Urothelium cell line (cell line): ENCODE results near the gene SPAG17.
"Not testable (repeated sequence)": the region's sequence is repeated elsewhere in the genome, so short reads cannot be mapped to it uniquely, and the experiment has no call there.

Source experiments
- DNase-seq: peaks from one replicate; pipeline ENCODE4 v3.0.0; 2011; ENCODE audit warnings: low spot score, mixed read lengths
- FAIRE-seq: peaks from 2 replicates; lab custom pipeline; 2011; peaks lifted over from hg19 to GRCh38; lab: Jason Lieb, UNC

SPAG17 gene

DNA sequence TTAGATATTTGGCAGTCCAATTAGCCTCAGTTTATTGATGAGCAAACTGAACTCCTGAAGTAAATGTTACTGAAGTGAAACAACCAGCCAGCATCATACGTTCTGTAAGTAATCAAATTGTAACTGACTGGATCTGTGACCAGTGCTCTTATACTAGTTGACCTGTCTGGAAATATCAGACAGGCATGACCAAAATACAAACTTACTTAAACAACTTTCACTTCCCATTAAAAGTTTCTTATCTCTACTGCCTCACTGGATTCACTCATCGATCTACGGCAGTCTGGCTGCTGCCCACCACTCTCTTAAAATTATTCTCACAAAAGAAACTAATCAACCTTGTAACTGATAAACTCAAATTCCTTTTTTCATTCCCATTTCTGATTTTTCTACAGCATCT is 199.1 kb downstream of the SPAG17 start:
- FAIRE-seq = no peak
- DNase-seq = no peak

DNA sequence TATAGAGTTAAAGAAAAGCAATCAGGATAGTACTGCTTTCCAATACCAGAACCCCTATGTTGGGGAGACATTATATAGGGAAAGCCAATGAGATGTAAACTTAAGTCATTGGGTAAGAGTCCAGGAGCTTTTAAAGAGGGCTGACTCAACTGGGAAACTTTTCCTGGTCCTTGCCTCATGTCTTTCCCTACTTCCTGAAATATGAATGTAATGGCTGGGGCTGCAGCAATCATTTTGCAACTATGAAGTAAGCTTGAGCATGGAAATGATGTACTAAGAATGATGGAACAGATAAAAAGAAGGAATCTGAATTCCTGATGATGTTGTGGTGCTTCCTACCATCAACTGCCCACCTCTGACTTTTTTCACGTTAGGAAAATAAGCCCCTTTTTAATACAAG is 199.8 kb downstream of the SPAG17 start:
- no peak for FAIRE-seq
- no peak for DNase-seq

DNA sequence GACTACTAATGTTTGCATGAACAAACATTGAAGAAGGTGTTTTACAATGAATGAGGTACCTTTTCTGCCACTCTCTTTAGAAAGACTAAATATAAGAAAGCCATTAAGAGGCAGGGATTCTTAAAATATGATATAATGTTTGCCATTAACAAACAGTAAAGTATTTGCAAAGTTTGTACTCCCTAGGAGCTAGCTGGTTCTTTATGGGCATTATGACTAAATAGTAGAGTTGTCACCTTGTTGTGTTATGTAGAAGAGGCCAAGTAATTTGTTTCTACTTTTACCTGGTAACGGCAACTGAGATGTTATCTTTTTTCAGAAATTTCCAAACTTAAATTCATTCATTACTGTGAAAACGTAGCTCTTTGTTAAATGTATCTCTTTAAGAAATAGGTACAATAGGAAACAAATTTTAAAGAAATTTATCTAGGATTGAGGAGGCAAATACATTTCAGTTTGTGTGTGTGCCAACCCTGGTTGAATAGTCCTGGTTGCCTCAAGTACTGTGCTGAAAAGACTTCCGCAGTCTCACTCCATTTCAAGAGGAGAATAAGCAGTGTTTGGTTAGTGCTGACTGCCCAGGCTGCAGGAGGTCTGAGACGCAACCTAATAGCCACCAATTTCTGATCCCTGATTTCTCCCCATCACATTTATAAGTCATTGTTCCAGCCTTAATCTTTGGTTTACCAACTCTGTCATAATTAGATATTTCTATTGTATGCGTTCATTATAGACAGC is 203.4 kb downstream of the SPAG17 start:
- DNase-seq (no peak), FAIRE-seq (no peak)

DNA sequence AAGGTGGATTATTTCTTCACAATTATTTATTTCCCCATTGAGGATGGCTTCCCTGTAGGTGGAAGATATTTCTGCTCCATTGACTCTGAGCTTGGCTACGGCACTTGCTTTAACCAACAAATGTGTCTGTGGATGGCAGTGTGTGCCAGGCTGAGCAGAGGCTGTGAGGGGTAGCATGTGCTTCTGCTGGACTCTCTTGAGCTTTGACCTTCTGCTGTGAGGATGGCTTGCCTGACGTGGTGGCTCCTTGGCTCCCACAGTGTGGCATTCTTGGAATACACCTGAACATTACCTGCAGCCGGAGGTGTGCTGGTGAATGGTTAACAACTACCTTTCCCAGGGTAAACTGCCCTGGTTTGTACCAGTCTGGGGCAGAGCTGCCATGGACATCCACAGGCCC is 208.6 kb downstream of the SPAG17 start:
- no peak for DNase-seq
- no peak for FAIRE-seq

DNA sequence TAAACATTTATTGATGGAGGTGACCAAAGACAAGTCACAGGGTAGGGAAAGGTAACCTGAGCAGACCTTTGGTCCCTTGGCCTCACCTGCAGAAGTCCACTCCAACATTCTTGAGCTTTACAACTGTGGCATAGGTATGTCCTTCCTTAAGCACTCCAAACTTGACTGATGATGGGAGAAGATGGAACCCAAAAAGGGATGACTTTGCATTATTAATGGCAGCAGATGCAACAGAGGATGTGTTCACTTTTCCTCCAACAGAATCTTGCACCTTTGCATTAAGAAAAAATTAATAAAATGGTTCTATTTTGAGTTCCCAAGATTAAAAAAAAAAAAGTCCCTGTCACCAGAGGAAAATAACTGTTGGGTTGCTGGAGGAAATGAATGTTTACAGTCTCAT is 213.3 kb downstream of the SPAG17 start:
- DNase-seq = no peak
- no peak for FAIRE-seq

DNA sequence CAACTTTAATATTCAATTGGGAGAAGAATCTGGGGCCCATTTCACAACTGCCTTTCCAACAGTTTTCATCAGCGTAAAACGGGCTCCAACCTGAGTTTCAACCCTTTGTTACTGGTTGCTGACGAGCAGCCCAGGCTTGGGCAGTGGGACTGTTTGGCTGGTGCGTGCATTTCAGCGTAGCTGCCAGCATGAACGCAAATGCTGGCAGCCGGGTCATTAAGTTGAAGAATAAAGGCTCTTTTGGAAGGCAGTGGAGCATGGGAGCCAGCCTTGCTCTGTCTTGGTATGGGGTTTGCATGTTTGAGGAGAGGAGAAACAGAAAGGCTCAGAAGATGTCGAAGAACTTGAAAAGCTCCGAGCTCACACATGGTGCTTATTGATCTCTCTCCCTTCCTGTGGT is 214.8 kb downstream of the SPAG17 start:
- DNase-seq (no peak), FAIRE-seq (no peak)

DNA sequence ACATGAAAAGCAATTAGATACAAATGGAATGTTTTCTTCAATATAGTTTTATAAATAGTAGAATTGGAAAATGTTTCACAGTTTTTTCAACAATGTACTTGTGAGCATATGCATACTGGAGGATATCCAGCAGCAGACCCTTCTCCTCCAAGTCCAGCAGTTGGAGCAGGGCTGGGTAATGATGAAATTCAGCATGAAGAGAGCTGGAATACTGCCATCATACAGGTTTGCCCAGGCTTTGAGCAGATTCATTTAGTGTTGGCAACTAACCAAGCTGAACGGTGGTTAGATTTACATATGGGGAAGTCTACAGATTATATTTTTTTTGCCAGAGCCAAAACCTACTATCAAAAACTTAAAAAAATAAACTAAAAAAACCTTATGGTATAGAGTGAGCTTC is 217.1 kb downstream of the SPAG17 start:
- DNase-seq = no peak
- FAIRE-seq = no peak

DNA sequence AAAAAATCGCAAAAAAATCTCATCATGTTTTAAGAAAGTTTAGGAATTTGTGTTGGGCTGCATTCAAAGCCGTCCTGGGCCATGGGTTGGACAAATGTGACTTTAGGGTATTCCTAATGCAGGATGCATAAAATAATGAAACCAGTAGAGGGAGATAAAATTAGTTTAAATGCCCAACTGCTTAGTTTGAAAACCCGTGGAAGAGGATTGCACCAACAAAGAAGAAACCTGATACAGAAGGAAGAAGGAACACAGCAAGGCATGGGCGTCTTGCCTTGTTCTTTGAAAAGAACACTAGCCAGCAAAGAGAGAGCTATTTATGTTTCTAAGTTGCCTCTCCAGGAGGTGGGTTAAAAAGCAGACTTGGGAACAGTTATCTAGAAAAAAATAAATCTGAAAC is 217.6 kb downstream of the SPAG17 start:
- DNase-seq (peak; percentile 19), FAIRE-seq (no peak)

DNA sequence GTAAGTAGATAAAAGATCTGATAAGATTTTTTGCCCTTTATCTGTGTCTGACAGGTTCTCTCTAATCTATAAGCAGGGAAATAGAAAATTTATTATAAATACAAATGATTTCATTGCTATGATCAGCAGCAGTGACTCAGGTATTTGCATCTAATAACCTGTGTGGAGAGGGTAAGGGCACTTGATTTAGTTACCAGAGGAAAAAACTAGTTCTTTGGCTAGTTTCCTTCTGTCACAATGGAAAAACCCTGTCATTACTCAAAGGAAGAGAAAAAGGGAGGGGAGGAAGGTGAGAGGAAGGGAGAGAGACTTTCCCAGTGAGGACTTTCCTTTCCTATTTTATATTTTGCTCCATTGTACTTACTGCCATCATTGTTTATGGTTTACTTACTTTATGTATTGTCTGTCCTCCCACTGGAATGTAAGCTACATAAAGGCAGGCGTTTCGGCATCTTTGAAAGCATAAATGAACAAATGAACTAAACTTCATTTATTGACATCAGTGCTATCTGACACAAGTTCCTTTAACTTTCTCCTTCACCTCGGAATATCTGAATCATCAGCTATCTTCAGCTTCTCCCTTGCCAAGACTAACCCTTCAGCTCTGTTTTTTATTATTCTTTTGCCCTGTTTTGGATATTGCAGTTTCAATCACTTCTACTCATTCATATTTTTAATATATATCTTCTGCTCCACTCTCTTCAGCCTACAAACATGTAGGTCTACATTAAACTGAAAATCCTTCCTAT is 220.6 kb downstream of the SPAG17 start:
- DNase-seq (no peak), FAIRE-seq (no peak)

DNA sequence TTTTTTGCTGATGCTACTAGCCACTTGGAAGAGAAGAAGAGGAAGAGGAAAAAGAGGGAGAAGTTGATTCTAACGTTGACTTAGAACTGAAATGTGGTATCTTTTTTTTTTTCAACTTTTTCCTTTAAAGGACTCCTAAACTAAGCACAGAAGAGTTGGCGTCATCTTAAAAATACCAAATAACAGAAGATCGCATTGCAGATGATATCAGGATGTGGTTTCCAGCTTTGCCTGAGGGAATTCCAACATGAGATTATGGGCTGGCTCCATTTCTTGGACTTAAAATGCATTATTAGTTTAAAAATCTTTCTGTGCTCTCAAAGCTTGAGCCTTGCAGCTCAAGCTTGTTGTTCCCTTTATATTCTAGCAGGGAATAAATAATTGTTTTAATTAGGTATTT is 225.7 kb downstream of the SPAG17 start:
- FAIRE-seq (no peak), DNase-seq (no peak)

DNA sequence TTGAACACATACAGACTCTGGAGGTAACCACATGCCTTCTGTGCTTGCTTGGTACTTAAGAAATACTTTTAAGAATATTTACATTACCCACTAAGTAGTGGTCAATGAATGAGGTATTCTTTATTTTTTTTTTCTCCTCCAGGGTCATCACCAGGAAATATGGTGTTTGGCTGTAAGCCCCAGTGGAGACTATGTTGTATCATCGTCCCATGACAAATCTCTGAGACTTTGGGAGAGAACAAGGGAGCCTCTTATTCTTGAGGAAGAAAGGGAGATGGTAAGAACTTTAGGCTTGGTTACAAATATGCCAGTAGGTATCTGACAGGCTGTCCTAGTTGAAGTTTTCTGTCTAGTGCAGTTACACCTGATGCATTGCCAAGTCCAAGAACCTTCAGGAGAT is 232.6 kb downstream of the SPAG17 start:
- FAIRE-seq (no peak), DNase-seq (no peak)

DNA sequence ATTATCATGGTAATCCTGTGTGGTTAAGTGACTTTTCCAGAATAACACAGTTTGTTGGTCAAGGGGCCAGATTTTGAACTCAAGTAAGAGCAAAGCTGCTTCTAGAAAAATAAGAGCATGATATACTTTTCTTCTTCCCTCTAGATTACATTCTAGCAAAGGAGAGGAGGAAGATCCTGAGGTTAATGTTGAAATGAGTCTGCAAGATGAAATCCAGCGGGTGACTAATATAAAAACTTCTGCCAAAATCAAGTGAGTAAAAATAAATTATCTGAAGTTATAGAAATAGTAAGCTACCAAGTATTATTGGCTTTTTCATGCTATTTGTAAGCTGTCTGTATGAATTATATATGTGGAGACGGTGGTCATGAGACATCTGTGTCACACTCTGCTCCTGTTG is 242.7 kb downstream of the SPAG17 start:
- FAIRE-seq (no peak), DNase-seq (no peak)

DNA sequence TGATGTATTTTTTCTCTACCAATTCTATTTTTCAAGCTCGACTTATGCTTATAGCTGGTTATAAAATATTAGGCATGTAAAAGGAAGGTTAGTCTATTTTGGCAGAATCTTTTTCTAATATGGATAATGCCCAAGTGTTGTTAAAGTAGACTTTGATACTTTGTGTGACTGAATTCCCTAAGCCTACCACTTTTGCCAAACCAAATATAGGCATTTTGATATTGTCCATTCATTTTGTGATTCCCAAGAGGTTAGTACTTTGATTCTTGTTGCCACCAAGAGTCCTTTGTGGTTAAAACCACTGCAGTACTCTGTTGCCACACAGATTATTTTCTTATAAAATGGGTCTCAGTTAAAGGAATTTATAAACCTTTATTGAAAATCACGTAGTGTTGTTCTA is 251.3 kb downstream of the SPAG17 start:
- FAIRE-seq = no peak
- no peak for DNase-seq

DNA sequence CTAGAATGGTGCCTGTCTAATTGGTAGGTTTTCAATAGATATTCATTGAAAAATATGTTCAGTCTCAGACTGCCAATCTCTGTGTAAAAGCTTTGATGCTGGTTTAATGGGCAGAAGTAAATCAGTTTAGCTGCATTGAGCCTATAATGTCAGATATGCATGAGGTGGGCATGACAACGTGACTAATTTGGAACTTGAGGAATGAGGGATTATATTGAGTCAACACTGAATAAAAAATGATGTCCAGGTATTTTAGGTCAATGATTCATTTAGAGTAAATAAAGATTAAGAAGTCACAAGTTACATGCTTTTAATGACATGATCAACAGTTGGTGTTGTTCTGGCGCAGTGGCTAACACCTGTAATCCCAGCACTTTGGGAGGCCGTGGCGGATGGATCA is 252.5 kb downstream of the SPAG17 start:
- DNase-seq (no peak), FAIRE-seq (no peak)

DNA sequence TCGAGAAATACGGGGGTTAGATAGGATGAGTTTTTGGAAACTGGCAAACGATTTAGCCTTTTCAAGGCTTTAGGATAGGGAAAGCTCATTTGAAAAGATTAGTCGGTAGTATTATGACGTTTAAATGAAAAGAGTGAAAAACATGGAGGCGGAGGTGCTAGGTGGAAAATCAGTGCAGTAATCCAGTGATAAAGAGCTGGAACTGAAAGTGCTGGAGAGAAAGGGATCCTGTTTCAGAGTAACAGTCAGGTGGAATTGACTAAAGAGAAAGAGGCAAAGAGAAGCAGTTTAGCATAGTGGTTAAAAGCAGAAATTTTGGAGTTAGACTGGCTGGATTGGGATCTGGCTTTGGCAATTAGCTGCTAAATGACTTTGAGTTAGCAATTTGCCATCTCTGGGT is 254.5 kb downstream of the SPAG17 start:
- FAIRE-seq (no peak), DNase-seq (no peak)

DNA sequence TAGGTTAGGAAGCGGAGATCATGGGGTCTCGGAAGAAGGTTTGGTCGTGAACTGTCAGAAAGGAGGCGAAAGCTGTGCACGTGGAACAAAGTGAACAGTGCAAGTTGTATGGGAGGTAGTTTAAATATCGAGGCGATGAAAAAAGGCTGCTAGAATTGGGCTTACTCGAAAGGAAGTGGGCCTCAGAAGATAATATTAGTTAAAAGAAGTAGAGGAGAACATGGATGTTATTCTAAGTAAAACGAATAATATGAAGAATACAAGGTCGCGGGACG is 254.9 kb downstream of the SPAG17 start:
- DNase-seq (no peak), FAIRE-seq (no peak)

DNA sequence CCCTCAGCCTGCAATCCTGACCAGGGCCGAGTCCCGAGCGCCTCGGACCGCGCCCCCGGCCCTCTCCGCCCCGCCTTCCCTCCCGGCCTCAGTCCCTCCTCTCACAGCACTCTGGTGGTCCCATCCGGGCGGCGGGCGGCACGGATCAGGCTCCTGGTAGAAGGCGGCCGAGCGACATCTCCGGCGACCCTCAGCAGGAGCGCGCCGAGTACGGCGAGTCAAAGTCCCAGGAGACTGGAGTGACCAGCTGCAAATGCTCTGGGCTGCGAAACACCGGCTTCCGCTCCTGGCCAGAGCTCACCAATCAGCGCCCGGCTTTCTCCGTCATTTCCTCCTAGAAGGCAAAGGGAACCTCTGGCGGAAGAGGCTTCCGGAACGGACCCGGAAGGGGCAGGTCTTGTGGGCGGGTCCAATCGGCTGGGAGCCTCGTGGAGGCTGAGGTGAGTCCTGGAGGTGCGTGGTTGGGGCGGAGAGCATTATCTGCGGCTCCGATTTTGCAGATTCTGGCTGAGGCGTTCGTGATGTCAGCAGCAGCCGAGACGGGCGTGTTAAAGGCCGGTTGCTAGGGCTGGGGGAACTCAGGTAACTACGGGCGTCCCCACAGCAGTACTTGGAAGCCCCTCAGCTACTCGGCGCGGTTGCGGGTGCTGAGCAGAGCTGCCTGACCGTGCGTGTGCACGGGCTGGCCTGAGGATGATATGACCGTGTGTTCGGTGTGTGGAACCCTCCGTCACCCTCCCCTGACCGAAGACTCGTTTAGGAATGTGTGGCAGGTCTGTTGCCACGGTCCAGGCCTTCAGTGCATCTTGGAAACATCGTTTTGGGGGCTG is 255.5 kb downstream of the SPAG17 start, which contains the start of the genes GDAP2 and WDR3:
Gene GDAP2, minus strand, starts transcription at position 279 of the 830 bp plus-strand sequence. CDS start 9,264 bp downstream, outside the sequence.
Gene WDR3, plus strand, starts transcription at position 397 of the 830 bp plus-strand sequence. CDS start 3,581 bp downstream, outside the sequence.
- FAIRE-seq (peak; percentile 58), DNase-seq (peak; percentile 97)

DNA sequence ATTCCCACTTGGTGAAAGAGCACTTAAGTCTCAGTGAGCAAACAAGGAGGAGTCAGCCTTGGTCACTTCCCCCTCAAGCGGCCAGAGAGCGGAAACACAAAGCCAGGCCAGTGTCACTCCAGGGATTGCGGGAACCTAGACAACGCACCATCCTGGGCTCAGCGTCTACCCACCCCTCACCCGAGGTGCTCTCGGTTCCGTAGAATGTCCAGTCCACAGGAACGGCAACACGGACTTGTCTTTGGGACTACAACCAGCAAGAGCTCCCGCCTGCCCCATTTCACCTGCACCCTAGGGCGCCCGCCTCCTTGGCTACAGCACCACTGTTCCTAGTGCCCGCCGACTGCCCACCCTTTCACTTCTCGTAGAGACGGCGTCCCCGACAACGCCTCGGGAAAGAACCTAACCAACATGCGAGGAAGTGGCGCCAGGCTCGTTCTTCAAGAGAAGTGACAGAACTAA is 256.1 kb downstream of the SPAG17 start:
- no peak for FAIRE-seq
- peak; percentile 63 for DNase-seq

DNA sequence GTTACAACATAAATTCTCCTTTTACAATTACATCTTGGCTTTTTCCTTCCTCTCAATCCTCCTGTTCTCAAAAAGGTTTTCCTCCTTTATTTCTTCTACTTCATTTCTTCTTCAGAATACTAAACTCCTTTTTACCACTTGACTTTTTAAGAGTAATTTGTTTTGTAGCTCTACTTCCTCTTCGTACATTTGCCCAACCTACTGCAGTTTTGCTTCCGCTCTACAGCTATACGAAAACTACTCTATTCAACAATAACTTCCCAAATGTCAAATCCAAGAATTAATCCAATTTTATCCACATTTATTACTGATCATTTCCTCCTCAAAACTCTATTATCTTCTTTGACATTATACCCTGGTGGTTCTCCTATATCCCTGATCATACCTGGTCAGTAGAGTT is 259.0 kb downstream of the SPAG17 start:
- DNase-seq (no peak), FAIRE-seq (no peak)

DNA sequence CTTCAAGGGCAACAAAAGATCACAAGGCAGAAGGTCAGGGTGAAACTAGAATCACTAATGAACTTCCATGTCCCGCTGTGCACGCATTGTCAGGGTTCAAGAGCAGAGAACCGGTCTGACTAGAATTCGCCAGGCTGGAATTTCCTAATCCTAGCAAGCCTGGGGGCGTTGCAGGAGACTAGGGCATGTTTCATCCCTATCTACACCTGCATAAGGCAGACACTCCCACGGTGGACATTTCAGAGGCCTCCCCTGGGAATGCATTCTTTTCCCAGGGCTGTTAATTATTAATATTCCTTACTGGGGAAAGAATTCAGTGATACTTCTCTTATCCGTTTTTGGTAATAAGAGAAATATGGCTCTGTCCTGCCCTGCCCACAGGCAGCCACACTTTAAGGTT is 262.3 kb downstream of the SPAG17 start:
- FAIRE-seq, DNase-seq: not testable (repeated sequence)

DNA sequence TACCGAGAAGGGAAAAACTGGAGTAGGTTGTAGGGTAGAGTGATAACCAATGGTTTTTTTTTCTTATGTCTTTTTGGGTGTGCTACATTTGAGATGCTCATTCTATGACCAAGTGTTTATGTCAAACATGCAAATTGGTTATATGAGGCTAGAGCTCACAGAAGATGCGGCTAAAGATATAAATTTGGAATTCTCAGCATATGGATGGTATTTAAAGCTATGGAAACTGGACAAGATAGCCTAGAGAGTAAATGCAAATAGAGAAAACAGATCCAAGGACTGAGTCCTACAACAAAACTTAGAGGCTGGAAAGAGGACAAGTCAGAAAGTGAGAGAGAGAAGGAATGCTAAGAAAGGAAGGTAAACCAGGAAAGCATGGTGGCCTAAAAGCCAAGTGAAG is 263.0 kb downstream of the SPAG17 start:
- DNase-seq (no peak), FAIRE-seq (no peak)

DNA sequence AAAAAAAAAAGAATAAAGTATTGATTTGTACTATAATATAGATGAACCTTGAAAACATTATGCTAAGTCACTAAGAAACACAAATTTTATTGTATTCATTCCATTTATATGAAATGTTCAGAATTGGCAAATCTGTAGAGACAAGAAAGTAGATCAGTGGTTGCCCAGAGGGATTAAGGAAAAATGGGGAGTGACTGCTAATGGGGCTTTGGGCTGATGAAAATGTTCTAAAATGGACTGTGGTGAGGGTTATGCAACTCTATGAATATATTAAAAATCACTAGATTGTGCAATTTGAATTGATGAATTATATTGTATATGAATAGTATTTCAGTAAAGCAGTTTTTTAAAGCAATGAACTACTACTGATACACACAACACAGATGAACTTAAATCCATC is 265.7 kb downstream of the SPAG17 start:
- DNase-seq (no peak), FAIRE-seq (no peak)
